ENCODE results near the gene FNDC11. TPM values are rescaled to one million over a fixed set of nuclear protein-coding genes. Genes with fewer than 3 reads are reported as not detected.

The FNDC11 gene
- total and polyA plus RNA-seq, 2 of the 13 experiments (the other 11 are each of a cell fraction or from before 2014, with no cell fraction given) = 0.07 TPM; not detected in 1

- no peak for TF ChIP-seq CERS6 (CRISPR knock-in tag; IDR thresholded peaks at IDR 0.05)
- TF ChIP-seq, protein P1, sequence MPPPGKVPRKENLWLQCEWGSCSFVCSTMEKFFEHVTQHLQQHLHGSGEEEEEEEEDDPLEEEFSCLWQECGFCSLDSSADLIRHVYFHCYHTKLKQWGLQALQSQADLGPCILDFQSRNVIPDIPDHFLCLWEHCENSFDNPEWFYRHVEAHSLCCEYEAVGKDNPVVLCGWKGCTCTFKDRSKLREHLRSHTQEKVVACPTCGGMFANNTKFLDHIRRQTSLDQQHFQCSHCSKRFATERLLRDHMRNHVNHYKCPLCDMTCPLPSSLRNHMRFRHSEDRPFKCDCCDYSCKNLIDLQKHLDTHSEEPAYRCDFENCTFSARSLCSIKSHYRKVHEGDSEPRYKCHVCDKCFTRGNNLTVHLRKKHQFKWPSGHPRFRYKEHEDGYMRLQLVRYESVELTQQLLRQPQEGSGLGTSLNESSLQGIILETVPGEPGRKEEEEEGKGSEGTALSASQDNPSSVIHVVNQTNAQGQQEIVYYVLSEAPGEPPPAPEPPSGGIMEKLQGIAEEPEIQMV (CRISPR knock-in tag; IDR thresholded peaks at IDR 0.05; ENCODE audit: low read depth) = no peak
- no peak for TF ChIP-seq MAZ (IDR thresholded peaks at IDR 0.05; ENCODE audit: borderline replicate concordance, low read depth, low read length)
- TF ChIP-seq MAZ (CRISPR knock-in tag; IDR thresholded peaks at IDR 0.05; ENCODE audit: low read depth) = peak; percentile 2; the same call in 1 of the 2 replicates
- no peak for TF ChIP-seq MED8 (CRISPR knock-in tag; IDR thresholded peaks at IDR 0.05; ENCODE audit: insufficient replicate concordance)
- no peak for TF ChIP-seq ZC3H4 (CRISPR knock-in tag; IDR thresholded peaks at IDR 0.05; ENCODE audit: borderline replicate concordance)
- no peak for TF ChIP-seq ZNF282 (IDR thresholded peaks at IDR 0.05; ENCODE audit: partially characterized antibody)
- no peak for TF ChIP-seq ZSCAN29 (CRISPR knock-in tag; conservative IDR thresholded peaks at IDR 0.05)
- no peak for TF ChIP-seq ZBTB44 (CRISPR knock-in tag; IDR thresholded peaks at IDR 0.05)
- TF ChIP-seq SSRP1 (CRISPR knock-in tag; IDR thresholded peaks at IDR 0.05) = no peak
- TF ChIP-seq, protein P2, sequence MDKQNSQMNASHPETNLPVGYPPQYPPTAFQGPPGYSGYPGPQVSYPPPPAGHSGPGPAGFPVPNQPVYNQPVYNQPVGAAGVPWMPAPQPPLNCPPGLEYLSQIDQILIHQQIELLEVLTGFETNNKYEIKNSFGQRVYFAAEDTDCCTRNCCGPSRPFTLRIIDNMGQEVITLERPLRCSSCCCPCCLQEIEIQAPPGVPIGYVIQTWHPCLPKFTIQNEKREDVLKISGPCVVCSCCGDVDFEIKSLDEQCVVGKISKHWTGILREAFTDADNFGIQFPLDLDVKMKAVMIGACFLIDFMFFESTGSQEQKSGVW (CRISPR knock-in tag; IDR thresholded peaks at IDR 0.05; ENCODE audit: borderline replicate concordance) = no peak
- TF ChIP-seq ZNF605 (CRISPR knock-in tag; IDR thresholded peaks at IDR 0.05) = no peak
- no peak for TF ChIP-seq ZNF333 (CRISPR knock-in tag; IDR thresholded peaks at IDR 0.05; ENCODE audit: borderline replicate concordance)
- no peak for TF ChIP-seq RCOR2 (CRISPR knock-in tag; IDR thresholded peaks at IDR 0.05)
- TF ChIP-seq, protein P3, sequence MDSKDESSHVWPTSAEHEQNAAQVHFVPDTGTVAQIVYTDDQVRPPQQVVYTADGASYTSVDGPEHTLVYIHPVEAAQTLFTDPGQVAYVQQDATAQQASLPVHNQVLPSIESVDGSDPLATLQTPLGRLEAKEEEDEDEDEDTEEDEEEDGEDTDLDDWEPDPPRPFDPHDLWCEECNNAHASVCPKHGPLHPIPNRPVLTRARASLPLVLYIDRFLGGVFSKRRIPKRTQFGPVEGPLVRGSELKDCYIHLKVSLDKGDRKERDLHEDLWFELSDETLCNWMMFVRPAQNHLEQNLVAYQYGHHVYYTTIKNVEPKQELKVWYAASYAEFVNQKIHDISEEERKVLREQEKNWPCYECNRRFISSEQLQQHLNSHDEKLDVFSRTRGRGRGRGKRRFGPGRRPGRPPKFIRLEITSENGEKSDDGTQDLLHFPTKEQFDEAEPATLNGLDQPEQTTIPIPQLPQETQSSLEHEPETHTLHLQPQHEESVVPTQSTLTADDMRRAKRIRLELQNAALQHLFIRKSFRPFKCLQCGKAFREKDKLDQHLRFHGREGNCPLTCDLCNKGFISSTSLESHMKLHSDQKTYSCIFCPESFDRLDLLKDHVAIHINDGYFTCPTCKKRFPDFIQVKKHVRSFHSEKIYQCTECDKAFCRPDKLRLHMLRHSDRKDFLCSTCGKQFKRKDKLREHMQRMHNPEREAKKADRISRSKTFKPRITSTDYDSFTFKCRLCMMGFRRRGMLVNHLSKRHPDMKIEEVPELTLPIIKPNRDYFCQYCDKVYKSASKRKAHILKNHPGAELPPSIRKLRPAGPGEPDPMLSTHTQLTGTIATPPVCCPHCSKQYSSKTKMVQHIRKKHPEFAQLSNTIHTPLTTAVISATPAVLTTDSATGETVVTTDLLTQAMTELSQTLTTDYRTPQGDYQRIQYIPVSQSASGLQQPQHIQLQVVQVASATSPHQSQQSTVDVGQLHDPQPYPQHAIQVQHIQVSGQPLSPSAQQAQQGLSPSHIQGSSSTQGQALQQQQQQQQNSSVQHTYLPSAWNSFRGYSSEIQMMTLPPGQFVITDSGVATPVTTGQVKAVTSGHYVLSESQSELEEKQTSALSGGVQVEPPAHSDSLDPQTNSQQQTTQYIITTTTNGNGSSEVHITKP (CRISPR knock-in tag; IDR thresholded peaks at IDR 0.05; ENCODE audit: low read depth) = no peak
- TF ChIP-seq, protein P4, sequence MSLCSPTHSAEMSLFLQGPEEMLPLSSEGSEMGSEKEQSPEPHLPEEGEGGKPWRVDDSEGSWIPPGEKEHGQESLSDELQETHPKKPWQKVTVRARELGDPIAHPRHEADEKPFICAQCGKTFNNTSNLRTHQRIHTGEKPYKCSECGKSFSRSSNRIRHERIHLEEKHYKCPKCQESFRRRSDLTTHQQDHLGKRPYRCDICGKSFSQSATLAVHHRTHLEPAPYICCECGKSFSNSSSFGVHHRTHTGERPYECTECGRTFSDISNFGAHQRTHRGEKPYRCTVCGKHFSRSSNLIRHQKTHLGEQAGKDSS (CRISPR knock-in tag; IDR thresholded peaks at IDR 0.05; ENCODE audit: borderline replicate concordance, low read depth) = peak; percentile 25; the same call in 1 of the 2 replicates
- no peak for TF ChIP-seq MED13 (CRISPR knock-in tag; IDR thresholded peaks at IDR 0.05)
- no peak for TF ChIP-seq TEAD2 (CRISPR knock-in tag; IDR thresholded peaks at IDR 0.05)
- no peak for TF ChIP-seq CC2D1A (CRISPR knock-in tag; IDR thresholded peaks at IDR 0.05)
- TF ChIP-seq, protein P5, sequence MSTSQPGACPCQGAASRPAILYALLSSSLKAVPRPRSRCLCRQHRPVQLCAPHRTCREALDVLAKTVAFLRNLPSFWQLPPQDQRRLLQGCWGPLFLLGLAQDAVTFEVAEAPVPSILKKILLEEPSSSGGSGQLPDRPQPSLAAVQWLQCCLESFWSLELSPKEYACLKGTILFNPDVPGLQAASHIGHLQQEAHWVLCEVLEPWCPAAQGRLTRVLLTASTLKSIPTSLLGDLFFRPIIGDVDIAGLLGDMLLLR (CRISPR knock-in tag; IDR thresholded peaks at IDR 0.05) = no peak
These were observed 3.5 kb downstream of the FNDC11 start (continued) for GRCh38 chr20:63557481-63557891.

All from HepG2 (cell line).